Measurements from ENCODE around the gene TEAD2.
"Not testable (repeated sequence)": the region's sequence is repeated elsewhere in the genome, so short reads cannot be mapped to it uniquely, and the experiment has no call there.

Gene TEAD2

GRCh38 chr19:49318296-49318695 is 43.9 kb downstream of the TEAD2 start:
- no peak for TF ChIP-seq CTCF (IDR thresholded peaks at IDR 0.05; ENCODE audit: control insufficient read depth, extremely low read depth, insufficient read depth)
- no peak for DNase-seq (ENCODE audit: low read depth)
- H3K4me3 ChIP-seq (ENCODE audit: low read depth, low read length): no peak overlapping the region

GRCh38 chr19:49316284-49316683 is 45.9 kb downstream of the TEAD2 start:
- H3K4me3 ChIP-seq (ENCODE audit: low read depth, low read length): no peak overlapping the region
- DNase-seq (ENCODE audit: low read depth): no peak
- no peak for TF ChIP-seq CTCF (IDR thresholded peaks at IDR 0.05; ENCODE audit: control insufficient read depth, extremely low read depth, insufficient read depth)

GRCh38 chr19:49315111-49315510 is 47.1 kb downstream of the TEAD2 start:
- DNase-seq (ENCODE audit: low read depth): no peak
- no peak for TF ChIP-seq CTCF (IDR thresholded peaks at IDR 0.05; ENCODE audit: control insufficient read depth, extremely low read depth, insufficient read depth)
- H3K4me3 ChIP-seq (ENCODE audit: low read depth, low read length): no peak overlapping the region

- no peak for DNase-seq (ENCODE audit: low read depth)
- H3K4me3 ChIP-seq (ENCODE audit: low read depth, low read length): no peak overlapping the region
- no peak for TF ChIP-seq CTCF (IDR thresholded peaks at IDR 0.05; ENCODE audit: control insufficient read depth, extremely low read depth, insufficient read depth)
Measured at GRCh38 chr19:49309087-49309486, 53.1 kb downstream of the TEAD2 start.

- not testable (repeated sequence) for DNase-seq (ENCODE audit: low read depth); H3K4me3 ChIP-seq (ENCODE audit: low read depth, low read length)
- 0 out of 2 replicates have a peak, but pooled peaks have one; percentile 13 for TF ChIP-seq CTCF (IDR thresholded peaks at IDR 0.05; ENCODE audit: control insufficient read depth, extremely low read depth, insufficient read depth)
Measured at GRCh38 chr19:49306734-49307133, 55.5 kb downstream of the TEAD2 start.

GRCh38 chr19:49301866-49302252 is 60.4 kb downstream of the TEAD2 start:
- no peak for TF ChIP-seq CTCF (IDR thresholded peaks at IDR 0.05; ENCODE audit: control insufficient read depth, extremely low read depth, insufficient read depth)
- no peak overlapping the region for H3K4me3 ChIP-seq (ENCODE audit: low read depth, low read length)
- DNase-seq (ENCODE audit: low read depth): no peak

GRCh38 chr19:49301165-49301865 is 60.9 kb downstream of the TEAD2 start:
- H3K4me3 ChIP-seq (ENCODE audit: low read depth, low read length): no peak overlapping the region
- TF ChIP-seq CTCF (IDR thresholded peaks at IDR 0.05; ENCODE audit: control insufficient read depth, extremely low read depth, insufficient read depth): peak; percentile 73
- DNase-seq (ENCODE audit: low read depth): no peak

GRCh38 chr19:49298653-49299052 is 63.6 kb downstream of the TEAD2 start:
- DNase-seq (ENCODE audit: low read depth); H3K4me3 ChIP-seq (ENCODE audit: low read depth, low read length): not testable (repeated sequence)

Measured in LNCaP clone FGC (cell line).